Lower lobe of right lung (tissue), 2 donors: Measurements from ENCODE around the gene FCSK. TPM values are rescaled to one million over a fixed set of nuclear protein-coding genes. Genes with fewer than 3 reads are reported as not detected.

Experiments used
- ATAC-seq, 2 donors: fragments of 200-7000 bp; cut with Tn5 transposase; one replicate each; pipeline ENCODE4 v1.9.1; 2020 to 2022; ENCODE audit warnings: mild to moderate bottlenecking in 2 of 2, moderate library complexity in 2 of 2
- DNase-seq: peaks from one replicate; pipeline ENCODE4 v3.0.0-alpha.2; 2020
- H3K27ac ChIP-seq: fragments of 200-600 bp; one replicate; pipeline ENCODE4 v1.8.0; 2022
- H3K27me3 ChIP-seq: fragments of 200-600 bp; one replicate; pipeline ENCODE4 v1.8.0; 2022; ENCODE audit warnings: low read depth
- H3K36me3 ChIP-seq: fragments of 200-600 bp; one replicate; pipeline ENCODE4 v1.8.0; 2022; ENCODE audit warnings: mild to moderate bottlenecking
- H3K4me1 ChIP-seq: fragments of 200-600 bp; one replicate; pipeline ENCODE4 v1.8.0; 2022
- H3K4me3 ChIP-seq: fragments of 200-600 bp; one replicate; pipeline ENCODE4 v1.8.0; 2022; ENCODE audit warnings: mild to moderate bottlenecking
- H3K9me3 ChIP-seq: fragments of 200-600 bp; one replicate; pipeline ENCODE4 v1.8.0; 2022
- CTCF ChIP-seq: fragments of 200-600 bp; IDR thresholded peaks from one replicate; pipeline ENCODE4 v1.8.0; 2022; ENCODE audit warnings: antibody characterized with exemption, mild to moderate bottlenecking
- intact Hi-C: fragments of 100-400 bp; cut with DNase I; formaldehyde crosslinking; loops from one replicate; pipeline ENCODE4 v1.11.0; 2022
- total RNA-seq: library from RNA; stranded (reverse); fragmentation: NEBNext Ultra II Directional; extraction: Animal tissue kit (Norgen Biotek cat#: 25700); gene quantifications from one replicate; pipeline ENCODE4 v1.2.1, GENCODE V29; 2021
- donor health status: DM: no; HTN: yes; CAD: no; lungs with severe emphysema.

FCSK gene
- total RNA-seq, 1 donor from 2014 or later: 23.8 TPM

- H3K9me3 ChIP-seq: no peaks in the 10 kb centered on the region
- H3K36me3 ChIP-seq: no peaks in the 10 kb centered on the region
- DNase-seq: no peak
- no peaks in the 10 kb centered on the region for H3K27me3 ChIP-seq
- intact Hi-C loops: no loop called here
- no peak for ATAC-seq
- no peak overlapping the region for H3K4me3 ChIP-seq
- H3K27ac ChIP-seq: no peak overlapping the region
- H3K4me1 ChIP-seq: peaks cover 68% of the 10 kb centered on the region
- TF ChIP-seq CTCF: no peak
Measured at GRCh38 chr16:70434484-70435260, 19.7 kb upstream of the FCSK start.

GRCh38 chr16:70437017-70437581, 17.3 kb upstream of the FCSK start:
- DNase-seq: no peak
- Histone ChIP-seq H3K36me3 (no peaks in the 10 kb centered on the region), H3K27ac (no peak overlapping the region), H3K4me3 (peak overlapping the region; percentile 81), H3K4me1 (peaks cover 48% of the 10 kb centered on the region), H3K9me3 (no peaks in the 10 kb centered on the region), H3K27me3 (no peaks in the 10 kb centered on the region)
- no peak for TF ChIP-seq CTCF
- no peak for ATAC-seq
- intact Hi-C loops: no loop called here

- peak overlapping the region; percentile 81 for H3K4me3 ChIP-seq
- no peaks in the 10 kb centered on the region for H3K9me3 ChIP-seq
- no peak for DNase-seq
- H3K27me3 ChIP-seq: no peaks in the 10 kb centered on the region
- no peaks in the 10 kb centered on the region for H3K36me3 ChIP-seq
- no peak for TF ChIP-seq CTCF
- peak in 1 of 2 donors; percentile 11 for ATAC-seq
- intact Hi-C loops: no loop called here
- H3K4me1 ChIP-seq: peaks cover 41% of the 10 kb centered on the region
- peak overlapping the region; percentile 83 for H3K27ac ChIP-seq
Measured at GRCh38 chr16:70437582-70438557, 16.5 kb upstream of the FCSK start.

GRCh38 chr16:70438585-70438968, 15.8 kb upstream of the FCSK start:
- no peak for TF ChIP-seq CTCF
- Histone ChIP-seq H3K4me3 (peak overlapping the region; percentile 81), H3K27me3 (no peaks in the 10 kb centered on the region), H3K4me1 (peaks cover 34% of the 10 kb centered on the region), H3K36me3 (no peaks in the 10 kb centered on the region), H3K27ac (peak overlapping the region; percentile 83), H3K9me3 (no peaks in the 10 kb centered on the region)
- intact Hi-C loops: no loop called here
- ATAC-seq (peak in 1 of 2 donors; percentile 8), DNase-seq (peak; percentile 63)
